Astrocyte (in vitro differentiated cells and primary cell): ENCODE data around the gene SMIM3. TPM values are rescaled to one million over a fixed set of nuclear protein-coding genes. Genes with fewer than 3 reads are reported as not detected.

Experiments used
- DNase-seq: peaks from one replicate; pipeline ENCODE4 v3.0.0-alpha.2; 2010; ENCODE audit warnings: low read depth
- FAIRE-seq: peaks from 2 replicates; lab custom pipeline; 2011; peaks lifted over from hg19 to GRCh38; lab: Jason Lieb, UNC
- H2AFZ ChIP-seq: 2 replicates; pipeline ENCODE4 v1.6.0; 2012; ENCODE audit warnings: low read depth, low read length, inconsistent platforms
- H3K27ac ChIP-seq: 2 replicates; pipeline ENCODE4 v1.5.1; 2011; ENCODE audit warnings: low read depth, low read length, inconsistent platforms
- H3K27me3 ChIP-seq: 2 replicates; pipeline ENCODE4 v1.6.0; 2011; ENCODE audit warnings: low read length, inconsistent platforms; ENCODE audit not compliant: insufficient read depth
- H3K36me3 ChIP-seq: 2 replicates; pipeline ENCODE4 v1.5.1; 2011; ENCODE audit warnings: low read length, inconsistent platforms; ENCODE audit not compliant: insufficient read depth
- H3K4me1 ChIP-seq: 2 replicates; pipeline ENCODE4 v1.5.1; 2011; ENCODE audit warnings: low read length, inconsistent platforms; ENCODE audit not compliant: insufficient read depth
- H3K4me2 ChIP-seq: 2 replicates; pipeline ENCODE4 v1.6.0; 2012; ENCODE audit warnings: low read length, inconsistent platforms
- H3K4me3 ChIP-seq: 2 replicates; pipeline ENCODE4 v1.5.1; 2011; ENCODE audit warnings: low read depth, mild to moderate bottlenecking, low read length, inconsistent platforms; ENCODE audit not compliant: insufficient read depth
- H3K79me2 ChIP-seq: 2 replicates; pipeline ENCODE4 v1.6.0; 2012; ENCODE audit warnings: mild to moderate bottlenecking, low read length, inconsistent platforms; ENCODE audit not compliant: insufficient read depth
- H3K9ac ChIP-seq: 2 replicates; pipeline ENCODE4 v1.6.0; 2012; ENCODE audit warnings: mild to moderate bottlenecking, low read length, inconsistent platforms
- H3K9me3 ChIP-seq: 2 replicates; pipeline ENCODE4 v1.5.1; 2012; ENCODE audit warnings: low read depth, mild to moderate bottlenecking, low read length, inconsistent platforms; ENCODE audit not compliant: insufficient read depth
- H4K20me1 ChIP-seq: 2 replicates; pipeline ENCODE4 v1.6.0; 2012; ENCODE audit warnings: low read length, inconsistent platforms; ENCODE audit not compliant: insufficient read depth
- H3K27ac Mint-ChIP-seq: one replicate; pipeline ENCODE4 v1.8.0; 2021; ENCODE audit warnings: mild to moderate bottlenecking, mixed read lengths; ENCODE audit not compliant: unreplicated experiment
- H3K27me3 Mint-ChIP-seq: one replicate; pipeline ENCODE4 v1.8.0; 2021; ENCODE audit warnings: low read depth, mixed read lengths; ENCODE audit not compliant: unreplicated experiment
- H3K36me3 Mint-ChIP-seq: one replicate; pipeline ENCODE4 v1.8.0; 2021; ENCODE audit warnings: low read depth, mixed read lengths; ENCODE audit not compliant: unreplicated experiment
- H3K4me1 Mint-ChIP-seq: one replicate; pipeline ENCODE4 v1.8.0; 2021; ENCODE audit warnings: low read depth, mixed read lengths; ENCODE audit not compliant: unreplicated experiment
- H3K4me3 Mint-ChIP-seq: one replicate; pipeline ENCODE4 v1.8.0; 2021; ENCODE audit warnings: mild to moderate bottlenecking, moderate library complexity, mixed read lengths; ENCODE audit not compliant: unreplicated experiment
- H3K9me3 Mint-ChIP-seq: one replicate; pipeline ENCODE4 v1.8.0; 2021; ENCODE audit warnings: mild to moderate bottlenecking, mixed read lengths; ENCODE audit not compliant: unreplicated experiment
- CTCF ChIP-seq: IDR thresholded peaks from 2 replicates; pipeline ENCODE4 v1.5.1; 2011; ENCODE audit warnings: low read depth, mild to moderate bottlenecking, inconsistent platforms, low read length, moderate library complexity; ENCODE audit not compliant: insufficient read depth
- EZH2 ChIP-seq: IDR thresholded peaks from 2 replicates; pipeline ENCODE4 v1.6.1; 2012; ENCODE audit warnings: mild to moderate bottlenecking, low read length, inconsistent platforms; ENCODE audit not compliant: insufficient read depth
- total RNA-seq: library from RNA; stranded (reverse); gene quantifications from 2 replicates; pipeline ENCODE4 v1.2.1, GENCODE V29; 2021

Gene SMIM3
- total RNA-seq, 1 donor from 2014 or later = 16.7 TPM

GRCh38 chr5:150804388-150804787 is 25.8 kb downstream of the SMIM3 start:
- H3K36me3 Mint-ChIP-seq = no peaks in the 10 kb centered on the region
- H3K4me1 Mint-ChIP-seq = no peaks in the 10 kb centered on the region
- no peak overlapping the region for H3K4me2 ChIP-seq
- H3K27ac ChIP-seq = no peak overlapping the region
- H3K4me1 ChIP-seq = no peaks in the 10 kb centered on the region
- no peak overlapping the region for H3K27ac Mint-ChIP-seq
- no peak for DNase-seq
- no peaks in the 10 kb centered on the region for H4K20me1 ChIP-seq
- no peak overlapping the region for H3K4me3 Mint-ChIP-seq
- peaks cover 3% of the 10 kb centered on the region for H3K9me3 Mint-ChIP-seq
- no peak overlapping the region for H3K4me3 ChIP-seq
- H3K9me3 ChIP-seq = no peaks in the 10 kb centered on the region
- peaks cover 10% of the 10 kb centered on the region for H3K27me3 Mint-ChIP-seq
- H3K79me2 ChIP-seq = no peaks in the 10 kb centered on the region
- no peaks in the 10 kb centered on the region for H3K36me3 ChIP-seq
- no peak for FAIRE-seq
- no peak overlapping the region for H2AFZ ChIP-seq
- no peak overlapping the region for H3K9ac ChIP-seq
- no peak for TF ChIP-seq EZH2
- TF ChIP-seq CTCF = no peak
- no peaks in the 10 kb centered on the region for H3K27me3 ChIP-seq

- H3K79me2 ChIP-seq = no peaks in the 10 kb centered on the region
- Mint-ChIP-seq H3K4me1 (no peaks in the 10 kb centered on the region), H3K27me3 (peaks cover 13% of the 10 kb centered on the region), H3K9me3 (peaks cover 2% of the 10 kb centered on the region), H3K4me3 (no peak overlapping the region), H3K36me3 (no peaks in the 10 kb centered on the region), H3K27ac (no peak overlapping the region)
- H2AFZ ChIP-seq = no peak overlapping the region
- FAIRE-seq (no peak), DNase-seq (no peak)
- no peak overlapping the region for H3K4me3 ChIP-seq
- H3K27ac ChIP-seq = no peak overlapping the region
- TF ChIP-seq EZH2 = no peak
- no peak for TF ChIP-seq CTCF
- H3K9ac ChIP-seq = no peak overlapping the region
- no peaks in the 10 kb centered on the region for H3K9me3 ChIP-seq
- H3K27me3 ChIP-seq = no peaks in the 10 kb centered on the region
- H4K20me1 ChIP-seq = no peaks in the 10 kb centered on the region
- H3K36me3 ChIP-seq = no peaks in the 10 kb centered on the region
- H3K4me2 ChIP-seq = no peak overlapping the region
- no peaks in the 10 kb centered on the region for H3K4me1 ChIP-seq
Measured at GRCh38 chr5:150809363-150809762, 30.8 kb downstream of the SMIM3 start.

- Histone ChIP-seq H3K4me3 (no peak overlapping the region), H3K9me3 (no peaks in the 10 kb centered on the region), H2AFZ (no peak overlapping the region), H3K79me2 (no peaks in the 10 kb centered on the region), H3K27ac (no peak overlapping the region), H3K9ac (no peak overlapping the region), H3K4me1 (no peaks in the 10 kb centered on the region), H4K20me1 (no peaks in the 10 kb centered on the region), H3K36me3 (no peaks in the 10 kb centered on the region), H3K27me3 (no peaks in the 10 kb centered on the region), H3K4me2 (no peak overlapping the region)
- FAIRE-seq = no peak
- no peak overlapping the region for H3K27ac Mint-ChIP-seq
- peaks cover 5% of the 10 kb centered on the region for H3K27me3 Mint-ChIP-seq
- no peaks in the 10 kb centered on the region for H3K4me1 Mint-ChIP-seq
- no peak overlapping the region for H3K4me3 Mint-ChIP-seq
- no peak for DNase-seq
- peaks cover 8% of the 10 kb centered on the region for H3K9me3 Mint-ChIP-seq
- H3K36me3 Mint-ChIP-seq = no peaks in the 10 kb centered on the region
- no peak for TF ChIP-seq CTCF
- TF ChIP-seq EZH2 = no peak
Measured at GRCh38 chr5:150815010-150815409, 36.5 kb downstream of the SMIM3 start.
